ENCODE results near the gene FSTL5.

FSTL5 gene

GRCh38 chr4:161581262-161582230 is 582.3 kb downstream of the FSTL5 start:
- no peak overlapping the region for H3K27ac ChIP-seq
- no peak for DNase-seq (ENCODE audit: low spot score)

GRCh38 chr4:161577579-161578301 is 586.1 kb downstream of the FSTL5 start:
- TF ChIP-seq CTCF (IDR thresholded peaks at IDR 0.05): no peak
- Histone ChIP-seq H3K27ac (no peak overlapping the region), H3K4me3 (no peak overlapping the region)
- DNase-seq (ENCODE audit: low spot score): no peak

More at GRCh38 chr4:161581262-161582230, 582.3 kb downstream of the FSTL5 start:
- no peak overlapping the region for H3K4me3 ChIP-seq
- no peak for TF ChIP-seq CTCF (IDR thresholded peaks at IDR 0.05)

- TF ChIP-seq CTCF (IDR thresholded peaks at IDR 0.05): no peak
- Histone ChIP-seq H3K27ac (no peak overlapping the region), H3K4me3 (no peak overlapping the region)
- DNase-seq (ENCODE audit: low spot score): no peak
Measured at GRCh38 chr4:161573836-161574235, 590.0 kb downstream of the FSTL5 start.

- DNase-seq (ENCODE audit: low spot score): no peak
- Histone ChIP-seq H3K4me3 (no peak overlapping the region), H3K27ac (no peak overlapping the region)
- TF ChIP-seq CTCF (IDR thresholded peaks at IDR 0.05): no peak
Measured at GRCh38 chr4:161564230-161564834, 599.5 kb downstream of the FSTL5 start.

GRCh38 chr4:161555689-161556660 is 607.8 kb downstream of the FSTL5 start:
- DNase-seq (ENCODE audit: low spot score): no peak
- H3K4me3 ChIP-seq: no peak overlapping the region
- H3K27ac ChIP-seq: no peak overlapping the region
- no peak for TF ChIP-seq CTCF (IDR thresholded peaks at IDR 0.05)

- DNase-seq (ENCODE audit: low spot score): no peak
- H3K27ac ChIP-seq: no peak overlapping the region
- TF ChIP-seq CTCF (IDR thresholded peaks at IDR 0.05): no peak
- H3K4me3 ChIP-seq: no peak overlapping the region
Measured at GRCh38 chr4:161554372-161554990, 609.3 kb downstream of the FSTL5 start.

Data from coronary artery (tissue), 2 donors.